GM12891 (cell line): Measurements from ENCODE around the gene PHACTR4.

Experiments used
- POLR2A ChIP-seq: IDR thresholded peaks from 2 replicates; pipeline ENCODE4 v1.6.1; 2011; ENCODE audit warnings: low read depth, low read length, control low read depth
- POLR2AphosphoS5 ChIP-seq: IDR thresholded peaks from 2 replicates; pipeline ENCODE4 v1.6.1; 2011; ENCODE audit warnings: low read depth, low read length, control low read depth
- POU2F2 ChIP-seq: IDR thresholded peaks from 2 replicates; pipeline ENCODE4 v1.6.1; 2011; ENCODE audit warnings: low read depth, mild to moderate bottlenecking, control low read depth, low read length, moderate library complexity
- TAF1 ChIP-seq: IDR thresholded peaks from 2 replicates; pipeline ENCODE4 v1.6.1; 2011; ENCODE audit warnings: low read depth, low read length, control low read depth

DNA sequence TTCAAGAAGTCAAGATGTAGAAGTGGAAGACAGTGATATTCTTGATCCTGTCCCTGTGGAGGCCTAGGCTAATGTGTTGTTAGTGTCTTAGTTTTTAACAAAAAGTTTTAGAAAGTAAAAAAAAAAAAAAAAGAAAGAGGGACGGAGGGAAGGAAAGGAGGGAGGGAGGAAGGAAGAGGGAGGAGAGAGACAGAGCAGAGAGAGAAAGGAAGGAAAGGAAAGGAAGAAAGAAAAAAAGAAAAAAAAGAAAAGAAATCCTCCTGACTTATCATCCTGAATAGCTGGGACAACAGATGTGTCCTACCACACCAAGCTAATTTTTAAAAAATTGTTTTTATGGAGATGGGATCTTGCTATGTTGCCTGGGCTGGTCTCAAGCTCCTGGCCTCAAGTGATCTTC, 24.6 kb downstream of the PHACTR4 start:
- TF ChIP-seq POLR2AphosphoS5 (no peak), TAF1 (no peak), POLR2A (no peak), POU2F2 (no peak)
